PFSK-1 (cell line): ENCODE data around the gene CPSF2.

Experiments
- FOXP2 ChIP-seq: optimal IDR thresholded peaks from 2 replicates; pipeline ENCODE3; 2011; ENCODE audit warnings: borderline replicate concordance, control low read depth, inconsistent platforms; ENCODE audit not compliant: insufficient read depth; ENCODE audit errors: extremely low read length, extremely low read depth
- POLR2AphosphoS5 ChIP-seq: IDR thresholded peaks from 2 replicates; pipeline ENCODE4 v1.6.1; 2012; ENCODE audit warnings: low read depth, mild to moderate bottlenecking, control low read depth, low read length, moderate library complexity
- REST ChIP-seq, 2 experiments: IDR thresholded peaks; 2 replicates each; pipeline versions ENCODE4 v1.6.1 to v1.8.0; 2011 to 2012; ENCODE audit warnings: low read depth in 2 of 2, low read length in 2 of 2, control low read depth in 1 of 2, inconsistent platforms in 1 of 2, mild to moderate bottlenecking in 1 of 2, moderate library complexity in 1 of 2; ENCODE audit not compliant: insufficient read depth in 1 of 2
- SIN3A ChIP-seq: IDR thresholded peaks from 2 replicates; pipeline ENCODE4 v1.6.1; 2012; ENCODE audit warnings: mild to moderate bottlenecking, low read length, moderate library complexity, borderline replicate concordance; ENCODE audit not compliant: insufficient read depth
- TAF1 ChIP-seq: IDR thresholded peaks from 2 replicates; pipeline ENCODE4 v1.6.1; 2012; ENCODE audit warnings: low read length, control low read depth, borderline replicate concordance; ENCODE audit not compliant: insufficient read depth

GRCh38 chr14:92134456-92134855, 12.7 kb downstream of the CPSF2 start:
- no peak for TF ChIP-seq SIN3A
- TF ChIP-seq TAF1 = no peak
- no peak for TF ChIP-seq REST (IDR thresholded peaks at IDR 0.05; ENCODE audit: insufficient read depth in 1 of 2, low read depth in 2 of 2, low read length in 2 of 2)
- TF ChIP-seq POLR2AphosphoS5 = no peak
- no peak for TF ChIP-seq FOXP2
